Astrocyte of the spinal cord (primary cell): ENCODE data around the gene WNK2.

Experiments used
- DNase-seq: peaks from one replicate; pipeline ENCODE4 v3.0.0; 2011; ENCODE audit warnings: low read depth, low spot score
- H3K4me3 ChIP-seq: 2 replicates; pipeline ENCODE4 v1.5.1; 2011; ENCODE audit warnings: low read depth, mild to moderate bottlenecking, low read length, moderate library complexity
- in situ Hi-C: cut with HindIII; loops from 2 replicates; pipeline ENCODE4 v1.10.0; 2017; ENCODE audit warnings: low sequenced_read_pairs
- TF ChIP-seq, protein P1 (sequence below): IDR thresholded peaks from 2 replicates; pipeline ENCODE4 v1.5.1; 2012; ENCODE audit warnings: low read depth, mild to moderate bottlenecking, low read length, inconsistent platforms

WNK2 gene

DNA sequence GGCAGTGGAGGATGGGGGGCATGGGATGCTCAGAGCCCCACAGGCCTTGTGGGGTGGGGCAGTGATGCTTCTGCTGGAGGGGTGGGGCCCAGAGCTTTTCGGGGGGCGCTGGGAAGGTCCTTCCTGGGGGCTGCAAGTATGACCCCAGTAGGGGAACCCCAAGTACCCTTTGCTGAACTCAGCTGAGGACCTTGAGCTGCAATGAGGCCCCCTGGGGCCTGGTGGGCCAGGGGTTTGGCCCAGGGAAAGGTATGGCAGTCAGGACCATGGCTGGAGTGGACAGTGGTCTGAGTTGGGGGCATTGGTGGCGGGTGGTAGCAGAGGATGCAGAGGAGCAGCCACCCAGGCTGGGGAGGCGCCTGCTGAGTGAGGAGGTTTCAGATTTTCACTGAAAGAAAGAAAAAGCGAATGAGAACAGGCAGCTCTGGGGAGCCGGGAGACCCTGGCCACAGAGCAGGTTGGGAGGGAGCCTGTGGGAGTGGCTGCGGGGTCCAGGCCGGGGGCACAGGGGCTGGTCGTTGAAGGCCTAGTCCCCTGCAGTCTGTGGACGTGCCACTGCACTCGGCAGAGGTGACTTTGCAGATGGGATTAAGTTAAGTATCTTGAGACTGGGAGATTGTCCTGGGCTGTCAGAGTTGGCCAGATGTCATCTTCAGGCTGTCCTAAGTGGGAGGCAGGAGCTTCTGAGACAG lies 19.2 kb downstream of the WNK2 start:
- no peak overlapping the region for H3K4me3 ChIP-seq
- in situ Hi-C loops = no loop called here
- TF ChIP-seq, protein P1, sequence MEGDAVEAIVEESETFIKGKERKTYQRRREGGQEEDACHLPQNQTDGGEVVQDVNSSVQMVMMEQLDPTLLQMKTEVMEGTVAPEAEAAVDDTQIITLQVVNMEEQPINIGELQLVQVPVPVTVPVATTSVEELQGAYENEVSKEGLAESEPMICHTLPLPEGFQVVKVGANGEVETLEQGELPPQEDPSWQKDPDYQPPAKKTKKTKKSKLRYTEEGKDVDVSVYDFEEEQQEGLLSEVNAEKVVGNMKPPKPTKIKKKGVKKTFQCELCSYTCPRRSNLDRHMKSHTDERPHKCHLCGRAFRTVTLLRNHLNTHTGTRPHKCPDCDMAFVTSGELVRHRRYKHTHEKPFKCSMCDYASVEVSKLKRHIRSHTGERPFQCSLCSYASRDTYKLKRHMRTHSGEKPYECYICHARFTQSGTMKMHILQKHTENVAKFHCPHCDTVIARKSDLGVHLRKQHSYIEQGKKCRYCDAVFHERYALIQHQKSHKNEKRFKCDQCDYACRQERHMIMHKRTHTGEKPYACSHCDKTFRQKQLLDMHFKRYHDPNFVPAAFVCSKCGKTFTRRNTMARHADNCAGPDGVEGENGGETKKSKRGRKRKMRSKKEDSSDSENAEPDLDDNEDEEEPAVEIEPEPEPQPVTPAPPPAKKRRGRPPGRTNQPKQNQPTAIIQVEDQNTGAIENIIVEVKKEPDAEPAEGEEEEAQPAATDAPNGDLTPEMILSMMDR = no peak
- DNase-seq = no peak

DNA sequence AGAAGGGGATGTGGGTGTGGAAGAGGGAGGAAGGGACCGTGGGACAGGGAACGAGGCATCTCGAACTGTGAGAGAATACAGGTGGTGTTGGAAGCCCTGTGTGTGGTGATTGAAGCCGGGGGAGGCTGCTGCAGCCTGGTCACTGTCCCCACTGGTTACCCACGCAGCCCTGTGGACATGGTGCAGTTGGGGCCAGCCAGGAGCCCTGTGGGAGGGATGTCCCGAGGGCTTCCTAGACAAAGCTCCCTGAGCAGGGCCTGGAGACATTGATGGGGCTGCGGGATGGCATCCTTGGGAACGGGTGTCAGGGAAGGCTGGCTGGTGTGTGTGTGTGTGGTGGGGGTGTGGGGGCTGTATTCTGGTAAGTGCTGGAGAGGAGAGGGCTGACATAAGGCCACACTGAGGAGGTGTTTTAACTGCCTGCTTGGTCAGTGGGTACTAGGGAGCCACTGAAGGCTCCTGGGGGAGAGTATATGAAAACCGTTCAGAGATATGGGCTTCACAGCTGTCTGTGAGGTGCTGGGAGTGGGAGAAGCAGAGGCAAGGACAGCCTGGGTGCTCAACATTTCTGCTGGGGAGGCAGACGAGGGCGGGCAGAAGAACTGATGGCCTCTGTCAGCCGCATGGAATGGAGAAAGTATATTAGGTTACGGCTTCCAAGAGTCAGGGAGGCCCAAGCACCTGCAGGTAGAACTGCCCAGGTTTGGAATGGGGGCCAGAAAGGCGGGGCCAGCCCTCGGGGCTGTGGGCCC lies 20.0 kb downstream of the WNK2 start:
- DNase-seq = no peak
- no peak overlapping the region for H3K4me3 ChIP-seq
- in situ Hi-C loops = no loop called here
- TF ChIP-seq, protein P1 = no peak

GRCh38 chr9:93204470-93205043 lies 20.6 kb downstream of the WNK2 start:
- TF ChIP-seq, protein P1 = no peak
- in situ Hi-C loops = no loop called here
- DNase-seq = no peak

DNA sequence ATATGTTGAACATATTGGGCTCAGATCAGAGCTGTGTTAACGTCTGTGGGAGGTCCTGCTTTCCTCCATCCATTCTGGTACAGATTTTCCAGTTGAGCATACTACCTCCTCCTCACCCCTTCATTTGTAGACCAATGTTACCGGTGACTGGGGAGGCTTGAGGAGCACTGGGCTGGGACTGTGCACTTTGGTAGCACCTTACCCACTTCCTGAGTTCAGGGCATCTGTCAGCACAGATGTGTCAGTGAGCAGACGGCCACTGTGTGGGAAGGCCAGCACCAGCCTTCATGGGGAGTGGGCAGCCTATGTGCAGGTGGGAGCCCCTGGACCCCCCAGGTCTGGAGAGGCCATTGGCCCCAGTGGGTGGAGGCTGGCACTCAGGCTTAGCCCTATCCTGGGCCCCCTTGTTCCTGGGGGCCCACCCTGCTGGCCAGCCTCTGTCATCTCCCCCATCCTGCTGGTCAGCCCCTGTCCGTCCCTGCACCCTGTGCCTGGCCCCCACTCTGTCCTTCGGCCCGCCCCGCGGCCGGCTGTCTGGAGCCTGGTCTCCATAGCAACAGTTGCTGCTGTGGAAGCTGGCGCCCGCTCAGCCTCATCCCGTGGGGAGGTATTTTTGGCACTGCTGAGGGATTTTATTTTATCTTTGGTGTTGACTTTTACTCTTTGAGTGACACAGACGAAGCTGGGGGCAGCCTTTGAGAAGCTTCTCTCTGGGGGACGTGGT lies 21.3 kb downstream of the WNK2 start:
- no peak overlapping the region for H3K4me3 ChIP-seq
- DNase-seq = no peak
- TF ChIP-seq, protein P1 = no peak
- in situ Hi-C loops = no loop called here

More at GRCh38 chr9:93204470-93205043, 20.6 kb downstream of the WNK2 start:
- no peak overlapping the region for H3K4me3 ChIP-seq

GRCh38 chr9:93205896-93206575 lies 22.1 kb downstream of the WNK2 start:
- no peak for DNase-seq
- H3K4me3 ChIP-seq = no peak overlapping the region
- TF ChIP-seq, protein P1 = no peak
- in situ Hi-C loops = no loop called here
